K562 (cell line): ENCODE results near the gene RBM46. TPM values are rescaled to one million over a fixed set of nuclear protein-coding genes. Genes with fewer than 3 reads are reported as not detected.

Source experiments
- ATAC-seq: fragments of 200-7000 bp; cut with Tn5 transposase; 3 replicates; pipeline ENCODE4 v1.9.1; 2020; ENCODE audit warnings: moderate library complexity
- BruUV-seq: library from RNA; stranded (reverse); fragments of 400-500 nt; replicated peaks from 2 replicates; lab custom pipeline; 2021; lab: Mats Ljungman, UMichigan
- CTCF ChIA-PET: fragments of 300-600 bp; formaldehyde crosslinking; extraction: SDS; loops from one replicate; lab custom pipeline; 2021; ENCODE audit warnings: low intra/inter-chr PET ratio; lab: Yijun Ruan, JAX
- POLR2A ChIA-PET: fragments of 300-600, 350-650 bp; sonication (Branson Sonifier 250); formaldehyde crosslinking; extraction: SDS; loops from one replicate; lab custom pipeline; 2021; ENCODE audit warnings: antibody characterized with exemption, inconsistent platforms; lab: Yijun Ruan, JAX
- DNase-seq, 4 experiments: peaks; one replicate each; pipeline versions ENCODE4 v3.0.0 to v3.0.0-alpha.2; 2011 to 2018; ENCODE audit warnings: low spot score in 3 of 4, mixed read lengths in 3 of 4; ENCODE audit errors: extremely low read depth in 1 of 4
- FAIRE-seq: peaks from 2 replicates; lab custom pipeline; 2011; peaks lifted over from hg19 to GRCh38; lab: Jason Lieb, UNC
- H2AFZ ChIP-seq: 2 replicates; pipeline ENCODE4 v1.6.0; 2011; ENCODE audit warnings: low read depth, low read length, control low read depth, inconsistent platforms
- H3K27ac ChIP-seq: fragments of 200-600 bp; 3 replicates; pipeline ENCODE4 v1.8.0; 2011; ENCODE audit warnings: low read depth, mild to moderate bottlenecking, control low read depth, inconsistent platforms, low read length, moderate library complexity, mixed read lengths; ENCODE audit errors: extremely low read depth
- H3K27me3 ChIP-seq, 2 experiments: fragments of 300-600 bp in 1 of 2; 2 replicates in 1 of 2; 3 replicates in 1 of 2; pipeline versions ENCODE4 v1.6.0 to v1.8.0; 2011; ENCODE audit warnings: inconsistent platforms in 2 of 2, low read length in 2 of 2, mild to moderate bottlenecking in 1 of 2, mixed read lengths in 1 of 2, moderate library complexity in 1 of 2; ENCODE audit not compliant: control insufficient read depth in 2 of 2, insufficient read depth in 2 of 2
- H3K36me3 ChIP-seq: fragments of 300-600 bp; 3 replicates; pipeline ENCODE4 v1.8.0; 2011; ENCODE audit warnings: mild to moderate bottlenecking, low read length, inconsistent platforms; ENCODE audit not compliant: control insufficient read depth, insufficient read depth
- H3K4me1 ChIP-seq, 2 experiments: fragments of 200-600 bp in 1 of 2; replicated peaks in 1 of 2; 2 replicates in 1 of 2; 3 replicates in 1 of 2; pipeline versions ENCODE4 v1.5.1 to v1.8.0; 2011; ENCODE audit warnings: inconsistent platforms in 2 of 2, low read length in 2 of 2, mild to moderate bottlenecking in 1 of 2, mixed read lengths in 1 of 2, moderate library complexity in 1 of 2; ENCODE audit not compliant: control insufficient read depth in 2 of 2, insufficient read depth in 2 of 2
- H3K4me2 ChIP-seq: 2 replicates; pipeline ENCODE4 v1.6.1; 2011; ENCODE audit warnings: low read length, control low read depth, inconsistent platforms, mixed read lengths; ENCODE audit not compliant: insufficient read depth
- H3K4me3 ChIP-seq: fragments of 200-600 bp; sonication (generic), shearing (Covaris generic); 2 replicates; pipeline ENCODE4 v1.5.1; 2016; ENCODE audit warnings: control low read depth, inconsistent platforms
- H3K79me2 ChIP-seq: fragments of 200-600 bp; 3 replicates; pipeline ENCODE4 v1.8.0; 2011; ENCODE audit warnings: low read length, inconsistent platforms; ENCODE audit not compliant: control insufficient read depth, insufficient read depth
- H3K9ac ChIP-seq, 2 experiments: 2 replicates each; pipeline versions ENCODE4 v1.6.0 to v1.6.1; 2011; ENCODE audit warnings: low read depth in 2 of 2, low read length in 2 of 2, control low read depth in 1 of 2, inconsistent platforms in 1 of 2, mild to moderate bottlenecking in 1 of 2, mixed read lengths in 1 of 2; ENCODE audit not compliant: insufficient read depth in 1 of 2
- H3K9me1 ChIP-seq: one replicate; pipeline ENCODE4 v1.6.0; 2011; ENCODE audit warnings: inconsistent platforms, mild to moderate bottlenecking, low read length, moderate library complexity; ENCODE audit not compliant: control insufficient read depth, insufficient read depth
- H3K9me3 ChIP-seq: replicated peaks from 2 replicates; pipeline ENCODE4 v1.5.1; 2011; ENCODE audit warnings: low read depth, low read length, inconsistent platforms; ENCODE audit not compliant: control insufficient read depth, insufficient read depth
- H4K20me1 ChIP-seq: replicated peaks from 2 replicates; pipeline ENCODE4 v1.6.1; 2011; ENCODE audit warnings: low read length, inconsistent platforms, mixed read lengths; ENCODE audit not compliant: control insufficient read depth, insufficient read depth
- DMBX1 ChIP-seq: fragments of 250-450 bp; sonication (Bioruptor Pico); IDR thresholded peaks from 2 replicates; pipeline ENCODE4 v1.8.0; 2022; ENCODE audit warnings: inconsistent platforms, mild to moderate bottlenecking, moderate library complexity, borderline replicate concordance
- MITF ChIP-seq: IDR thresholded peaks from 2 replicates; pipeline ENCODE4 v1.6.1; 2014; ENCODE audit warnings: antibody characterized with exemption
- NR0B1 ChIP-seq: fragments of 450-650 bp; IDR thresholded peaks from one replicate; pipeline ENCODE4 v1.6.1; 2018; ENCODE audit warnings: mild to moderate bottlenecking, moderate library complexity; ENCODE audit not compliant: partially characterized antibody
- PBX2 ChIP-seq, 2 experiments: IDR thresholded peaks in 1 of 2; conservative IDR thresholded peaks in 1 of 2; 2 replicates each; pipeline ENCODE4 v1.6.1; 2016; ENCODE audit warnings: low read depth in 2 of 2, mild to moderate bottlenecking in 1 of 2, missing compliant biosample characterization in 1 of 2, missing genetic modification characterization in 1 of 2, moderate library complexity in 1 of 2
- ZBTB11 ChIP-seq, 3 experiments: fragments of 200-800 bp in 1 of 3; fragments of 250-450 bp in 1 of 3; fragments of 450-650 bp in 1 of 3; sonication (Bioruptor Pico) in 1 of 3; sonication (Bioruptor generic) in 1 of 3; formaldehyde crosslinking in 1 of 3; IDR thresholded peaks; 2 replicates each; pipeline versions ENCODE4 v1.6.1 to v1.8.0; 2016 to 2022; ENCODE audit warnings: mild to moderate bottlenecking in 2 of 3, missing genetic modification characterization in 2 of 3, missing compliant biosample characterization in 1 of 3, moderate library complexity in 1 of 3
- ZBTB17 ChIP-seq: fragments of 450-650 bp; formaldehyde crosslinking; IDR thresholded peaks from 2 replicates; pipeline ENCODE4 v1.4.0; 2020; ENCODE audit warnings: mild to moderate bottlenecking
- WGBS: fragments of 100-300 bp; shearing (Covaris generic); methylation state at CpG from one replicate; pipeline ENCODE4 v1.1.6; 2016; ENCODE audit warnings: low coverage, mixed read lengths; ENCODE audit not compliant: insufficient coverage; ENCODE audit errors: missing lambda C conversion rate; 5-methylcytosine and 5-hydroxymethylcytosine counted together
- in situ Hi-C: fragments of 300-500 bp; cut with MboI; formaldehyde crosslinking; loops from 4 replicates; pipeline ENCODE4 v1.15.0; 2018; ENCODE audit warnings: inconsistent platforms, mixed read lengths
- intact Hi-C: fragments of 100-400 bp; cut with micrococcal nuclease; formaldehyde crosslinking; loops from 2 replicates; pipeline ENCODE4 v1.14.2; 2022
- polyA plus RNA-seq, 8 experiments: library from polyadenylated mRNA; depleted of rRNA in 4 of 8; stranded (reverse) in 5 of 8; unstranded in 3 of 8; fragments of >200 nt; fragmentation: Nextera tagmentation in 2 of 8; fragmentation: Illumina TruSeq in 1 of 8; extraction: Ambion mirVana in 2 of 8; extraction: Trizol in 1 of 8; gene quantifications; 2 replicates each; pipeline versions ENCODE4 v1.2.1 to v1.2.3, GENCODE V29; 2011 to 2014; ENCODE audit warnings: inconsistent platforms in 1 of 8, missing spikeins in 1 of 8
- total RNA-seq, 7 experiments: library from RNA; depleted of rRNA in 6 of 7; stranded (reverse); fragments of >200 nt in 6 of 7; fragmentation: Illumina TruSeq in 2 of 7; extraction: Trizol in 2 of 7; gene quantifications; 2 replicates each; pipeline versions ENCODE4 v1.2.1 to v1.2.3, GENCODE V29; 2011 to 2021; ENCODE audit warnings: low replicate concordance in 1 of 7

RBM46 gene
- total and polyA plus RNA-seq, 9 of the 15 experiments (the other 6 are each of a cell fraction or from before 2014, with no cell fraction given), result 0.04 TPM; not detected in 8

- no peak for TF ChIP-seq ZBTB11 (CRISPR knock-in tag; IDR thresholded peaks at IDR 0.05)
- TF ChIP-seq, all 486 proteins: peak for 0
Measured at GRCh38 chr4:154836030-154836429, 55.0 kb downstream of the RBM46 start (continued).

- no TSS peak for BruUV-seq
- WGBS, result 2% methylated on average over 3 of the region's 3 CpGs
- TF ChIP-seq MITF, result no peak
- no peak for TF ChIP-seq DMBX1 (CRISPR knock-in tag)
- TF ChIP-seq ZBTB17, result no peak
- no peak for TF ChIP-seq NR0B1
- TF ChIP-seq PBX2 (CRISPR knock-in tag; IDR thresholded peaks at IDR 0.05; ENCODE audit: low read depth), result no peak
- no peak for TF ChIP-seq PBX2 (tag; conservative IDR thresholded peaks at IDR 0.05; ENCODE audit: low read depth)
Measured at GRCh38 chr4:154836513-154836912, 55.4 kb downstream of the RBM46 start.

More at GRCh38 chr4:154836513-154836912, 55.4 kb downstream of the RBM46 start:
- Histone ChIP-seq H3K9ac (no peak overlapping the region), H3K4me3 (no peak overlapping the region), H3K27me3 (no peaks in the 10 kb centered on the region), H2AFZ (no peak overlapping the region), H3K9me3 (0 out of 2 replicates have a peak, but pooled peaks cover 1% of the 10 kb centered on the region), H3K9me1 (no peaks in the 10 kb centered on the region), H3K4me1 (no peaks in the 10 kb centered on the region), H3K4me2 (no peak overlapping the region), H3K79me2 (no peaks in the 10 kb centered on the region), H3K27ac (no peak overlapping the region), H4K20me1 (no peaks in the 10 kb centered on the region), H3K36me3 (no peaks in the 10 kb centered on the region)
- ATAC-seq (no peak), FAIRE-seq (no peak), DNase-seq (no peak)
- in situ Hi-C loops (no loop called here), intact Hi-C loops (no loop called here)
- POLR2A ChIA-PET, result no interaction called here
- CTCF ChIA-PET, result no interaction called here
